GM04503 (cell line): Measurements from ENCODE around the gene NOVA1.

Experiments
- DNase-seq: peaks from one replicate; pipeline ENCODE4 v3.0.0-alpha.2; 2012; ENCODE audit warnings: low read depth

Gene NOVA1

DNA sequence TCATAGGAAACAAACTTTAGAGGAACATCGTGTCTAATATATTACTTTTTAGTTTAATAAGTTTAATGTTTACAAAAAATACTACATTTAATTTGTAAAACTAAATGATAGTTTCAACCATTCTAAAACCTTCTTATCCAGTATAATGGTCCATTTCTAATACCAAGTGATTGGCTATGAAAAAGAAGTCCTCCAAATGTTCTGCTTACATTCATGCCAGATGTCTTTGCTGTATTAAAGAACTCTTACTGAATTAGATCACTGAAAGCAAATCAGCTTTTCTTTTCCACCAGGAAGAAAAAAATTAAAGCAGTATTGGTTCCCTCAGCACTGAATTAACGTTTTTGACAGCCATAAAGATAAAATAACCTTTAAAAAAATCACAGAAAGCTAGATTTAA, 3.7 kb downstream of the NOVA1 start:
- DNase-seq, result no peak

- no peak for DNase-seq
These were observed 4.5 kb downstream of the NOVA1 start for GRCh38 chr14:26593357-26593756.

- DNase-seq, result no peak
These were observed 7.9 kb downstream of the NOVA1 start for GRCh38 chr14:26589925-26590324.

DNA sequence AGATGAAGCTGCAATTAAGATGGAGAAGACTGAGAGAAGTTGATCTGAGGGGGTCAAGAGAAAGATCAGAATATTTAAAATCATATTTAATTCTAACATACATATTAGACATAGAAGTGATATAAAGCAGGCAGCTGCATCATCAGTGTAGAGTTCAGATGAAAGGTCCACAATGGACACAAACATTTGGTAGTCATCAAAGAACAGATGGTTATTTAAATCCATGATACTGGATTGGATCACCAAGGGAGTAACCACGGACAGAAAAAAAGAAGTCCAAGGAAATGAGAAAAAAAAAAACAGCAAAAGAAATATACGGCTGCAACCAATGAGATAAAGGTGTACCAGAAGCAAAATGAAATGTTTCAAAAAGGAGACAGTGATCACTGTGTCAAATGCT, 20.1 kb downstream of the NOVA1 start:
- DNase-seq, result no peak

DNA sequence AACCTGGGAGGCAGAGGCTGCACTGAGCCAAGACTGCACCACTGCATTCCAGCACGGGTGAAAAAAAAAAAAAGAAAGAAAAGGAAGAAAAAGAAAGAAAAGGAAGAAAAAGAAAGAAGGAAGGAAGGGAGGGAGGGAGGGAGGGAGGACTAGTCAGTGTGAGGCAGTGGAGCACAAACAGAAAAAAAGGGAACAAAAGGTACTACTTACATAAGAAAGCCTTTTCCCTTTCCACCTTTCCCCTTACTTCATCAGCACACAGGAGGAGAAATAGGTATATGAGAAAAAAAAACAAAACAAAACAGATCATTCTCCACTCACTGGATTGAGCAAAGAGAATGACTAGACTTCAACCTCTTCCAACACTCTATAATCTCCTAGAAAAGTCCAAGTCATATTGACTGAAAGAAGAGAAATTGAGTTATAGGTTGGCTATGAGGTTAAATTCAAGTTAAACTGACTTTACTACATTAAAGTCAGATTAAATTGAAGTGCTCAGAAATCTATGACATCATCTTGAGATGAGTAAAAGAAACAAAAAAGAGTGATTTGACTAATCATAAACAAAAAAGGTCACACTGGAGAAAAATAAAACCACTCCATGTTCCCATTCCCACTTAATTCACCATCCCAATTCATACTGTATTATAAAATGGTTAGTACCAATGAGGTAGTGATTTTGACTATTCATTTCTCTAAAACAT, 43.6 kb downstream of the NOVA1 start:
- no peak for DNase-seq

DNA sequence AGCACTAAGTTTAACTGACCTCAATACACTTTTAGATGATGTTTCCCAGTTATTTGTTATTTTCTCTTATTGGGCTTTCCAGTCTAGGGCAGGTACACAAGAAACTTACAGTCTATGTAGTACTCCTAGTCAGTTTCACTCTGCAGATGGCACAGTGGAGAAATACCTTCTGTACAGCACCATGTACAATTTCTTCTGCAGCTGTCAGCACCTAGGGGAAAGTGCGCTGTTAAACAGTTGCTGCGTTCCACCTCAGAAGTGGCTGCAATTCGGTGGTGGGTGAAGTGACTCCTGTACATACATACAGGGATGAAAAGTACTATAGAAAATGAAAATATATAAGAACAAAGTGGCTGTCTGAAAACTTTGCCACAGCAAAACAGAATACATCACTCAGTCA, 48.3 kb downstream of the NOVA1 start:
- no peak for DNase-seq

GRCh38 chr14:26548406-26548805, 49.4 kb downstream of the NOVA1 start:
- no peak for DNase-seq

- DNase-seq, result no peak
These were observed 59.7 kb downstream of the NOVA1 start for GRCh38 chr14:26538176-26538575.

DNA sequence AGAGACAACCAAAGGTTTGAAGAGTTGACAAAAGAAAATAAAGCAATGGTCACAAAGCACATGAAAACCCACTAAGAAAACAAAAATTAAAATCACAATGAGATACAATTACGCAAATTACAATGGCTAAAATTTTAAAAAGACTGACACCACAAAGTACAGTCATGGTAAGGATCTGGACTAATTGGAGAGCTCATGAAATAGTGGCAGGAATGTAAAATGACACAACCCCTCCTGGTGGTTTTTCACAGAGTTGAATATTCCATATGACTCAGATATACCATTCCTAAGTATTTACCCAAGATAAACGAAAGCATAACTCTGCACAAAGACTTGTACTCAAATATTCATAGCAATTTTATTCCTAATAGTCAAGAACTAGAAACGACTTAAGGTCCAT, 65.9 kb downstream of the NOVA1 start:
- no peak for DNase-seq

DNA sequence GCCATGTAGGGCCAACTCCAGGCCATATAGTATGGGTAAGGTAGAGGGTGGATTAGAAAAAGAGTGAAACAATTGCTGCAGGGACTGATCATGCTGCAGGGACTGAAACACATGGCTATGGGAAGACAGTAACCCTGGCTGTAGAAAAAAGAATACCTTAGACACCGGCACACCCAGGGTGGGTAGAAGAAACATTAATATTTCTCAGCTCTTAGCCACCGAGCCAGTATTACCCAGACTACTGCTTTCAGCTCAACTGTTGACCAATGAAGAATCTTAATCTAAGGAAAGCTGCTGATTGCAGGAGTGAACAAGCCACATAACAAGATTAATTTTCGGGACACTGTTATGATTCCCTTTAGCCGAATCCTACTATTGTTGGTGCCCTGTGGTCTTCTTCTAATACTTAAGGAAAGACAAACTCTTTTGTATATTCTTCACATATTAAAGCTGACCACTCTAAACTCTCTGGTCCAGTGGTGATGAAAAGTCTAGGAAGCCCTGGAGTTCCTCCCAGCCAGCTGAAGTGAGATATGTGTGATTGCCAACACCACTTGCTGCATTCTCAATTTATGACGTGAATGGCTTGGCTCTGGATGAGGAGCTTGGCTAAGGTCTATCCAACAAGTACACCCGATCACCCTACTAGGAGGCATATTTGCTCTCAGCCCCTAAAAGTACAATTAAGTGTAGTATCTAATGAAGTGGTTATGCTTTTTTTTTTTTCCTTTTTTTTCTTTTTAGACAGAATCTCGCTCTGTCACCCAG, 69.2 kb downstream of the NOVA1 start:
- no peak for DNase-seq

GRCh38 chr14:26527095-26527494, 70.7 kb downstream of the NOVA1 start:
- no peak for DNase-seq

GRCh38 chr14:26526137-26526536, 71.7 kb downstream of the NOVA1 start:
- peak; percentile 41 for DNase-seq

DNA sequence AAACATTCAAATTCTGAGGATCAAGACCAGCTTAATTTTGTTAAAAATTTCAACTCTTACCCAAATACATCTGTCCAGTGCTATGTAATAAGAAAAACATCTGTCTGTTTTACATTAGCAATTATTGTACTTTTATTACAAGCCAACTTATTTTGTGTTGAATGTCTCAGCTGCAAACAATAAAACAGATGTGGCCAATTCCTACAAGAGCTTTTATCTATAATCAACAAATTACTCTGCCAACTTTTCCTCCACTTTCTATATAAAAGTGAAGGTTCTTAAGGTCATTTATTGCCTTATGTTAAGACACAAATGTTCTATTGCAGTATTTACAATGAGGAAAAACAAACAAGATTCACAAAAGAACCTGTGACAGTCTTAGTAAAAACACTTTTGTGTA, 72.7 kb downstream of the NOVA1 start:
- no peak for DNase-seq

DNA sequence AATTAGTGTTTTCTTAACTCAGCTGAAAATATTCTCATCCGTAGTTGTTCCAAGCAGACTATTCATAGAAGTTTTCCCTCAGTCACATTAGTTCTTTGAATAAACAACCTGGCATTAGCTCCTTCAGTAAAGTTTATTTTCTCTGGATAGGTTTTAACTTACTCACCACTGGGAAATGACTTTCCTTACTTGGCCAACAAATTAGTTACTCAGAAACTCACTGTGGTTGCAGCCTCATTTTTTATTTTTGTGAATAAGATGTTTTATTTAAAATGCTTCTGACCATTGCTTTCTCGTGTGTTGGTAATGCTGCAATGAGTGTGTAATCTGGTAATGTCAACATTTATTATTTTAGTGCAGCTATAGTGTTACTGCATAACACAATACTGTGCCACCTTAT, 74.9 kb downstream of the NOVA1 start:
- DNase-seq, result peak; percentile 44

- DNase-seq, result no peak
These were observed 80.1 kb downstream of the NOVA1 start for GRCh38 chr14:26517771-26518170.

DNA sequence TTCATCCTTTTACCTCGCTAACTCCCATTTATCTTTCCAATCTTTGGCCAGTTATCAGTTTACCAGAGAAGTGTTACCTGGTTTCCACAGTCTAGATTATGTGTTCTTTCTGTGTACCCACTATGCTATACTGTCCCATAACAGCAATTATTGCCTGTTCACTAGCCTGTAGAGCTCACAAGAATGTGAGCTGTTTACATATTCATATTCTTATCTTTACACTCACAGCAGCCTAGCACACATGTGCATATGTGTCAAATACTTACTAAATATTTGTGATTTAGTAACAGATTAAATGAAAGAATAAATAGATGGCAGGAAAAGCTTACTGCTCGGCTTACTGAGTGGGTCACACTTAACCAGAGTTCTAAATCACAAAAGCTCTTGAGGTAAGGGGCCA, 97.8 kb downstream of the NOVA1 start:
- no peak for DNase-seq

- no peak for DNase-seq
These were observed 98.3 kb downstream of the NOVA1 start for GRCh38 chr14:26499546-26499945.

DNA sequence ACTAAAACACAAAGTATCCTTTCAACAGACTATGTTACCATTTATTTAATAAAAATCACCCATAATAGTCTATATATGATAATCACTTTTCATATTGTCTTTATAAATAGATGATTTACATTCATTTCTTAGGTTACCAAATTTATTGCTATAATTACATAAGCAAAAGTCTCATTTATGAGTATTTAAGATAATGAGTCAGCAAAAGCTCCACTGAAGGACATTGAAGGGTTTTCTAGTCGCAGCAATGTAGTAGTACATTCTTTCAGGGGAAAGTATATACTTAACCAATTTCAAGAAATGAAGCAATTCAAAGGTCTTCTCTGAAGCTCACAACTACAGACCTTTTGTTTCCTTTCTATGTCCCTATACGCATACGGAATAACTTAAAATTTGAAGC, 110.9 kb downstream of the NOVA1 start:
- no peak for DNase-seq

DNA sequence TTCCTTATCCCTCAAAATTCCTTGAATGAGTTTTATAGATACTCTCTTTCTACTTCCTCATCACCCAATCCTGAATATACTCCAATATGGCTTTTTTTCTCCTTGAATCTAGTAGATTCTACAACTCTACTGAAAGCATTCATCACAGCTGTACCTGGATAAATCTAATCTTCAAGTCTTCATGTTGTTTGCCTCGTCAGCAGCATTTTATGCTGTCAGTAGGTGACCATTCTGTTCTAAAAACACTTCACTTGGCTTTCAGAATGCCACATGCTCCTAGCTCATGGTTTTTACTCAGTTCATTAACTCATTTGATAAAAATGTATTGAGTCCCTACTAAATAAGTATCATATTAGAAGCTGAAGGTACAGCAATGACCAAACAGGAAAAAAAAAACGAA, 113.3 kb downstream of the NOVA1 start:
- DNase-seq, result no peak

- DNase-seq, result no peak
These were observed 118.9 kb downstream of the NOVA1 start for GRCh38 chr14:26478967-26479366.

GRCh38 chr14:26466862-26467261, 131.0 kb downstream of the NOVA1 start:
- no peak for DNase-seq

DNA sequence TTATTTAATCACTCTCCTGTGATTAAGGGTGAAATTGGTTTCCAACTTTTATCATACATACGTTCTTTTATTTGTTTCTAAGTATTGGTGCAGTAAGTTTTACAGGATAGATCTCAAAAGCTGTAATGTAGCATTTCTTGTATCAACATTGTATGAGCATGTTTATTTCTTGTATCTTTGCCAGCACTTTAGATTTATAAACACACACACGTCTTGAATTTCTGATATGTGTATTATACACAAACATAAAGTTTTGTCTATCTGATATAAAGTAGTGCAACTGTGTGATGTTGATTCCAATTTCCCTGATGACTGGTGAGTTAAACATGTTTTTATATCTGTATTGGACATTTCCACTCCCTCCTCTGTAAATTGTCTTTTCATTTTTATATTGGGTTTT, 134.7 kb downstream of the NOVA1 start:
- DNase-seq, result no peak

- DNase-seq, result no peak
These were observed 143.7 kb downstream of the NOVA1 start for GRCh38 chr14:26454105-26454504.
